ENCODE results near the gene STAC2. TPM values are rescaled to one million over a fixed set of nuclear protein-coding genes. Genes with fewer than 3 reads are reported as not detected.

STAC2 gene
- total RNA-seq, 1 experiment from 2014 or later, result 0.17 TPM

- H2AFZ ChIP-seq, result no peak overlapping the region
- POLR2A ChIA-PET (ENCODE audit: unreplicated experiment), result interaction anchor here (0.6 kb wide), 1 partner anchor 51 kb away, joined by 9 read pairs; no protein-coding TSS in a partner anchor
- BruUV-seq (replicated peaks), result no TSS peak
- DNase-seq, result no peak
- H3K4me3 ChIP-seq, result no peak overlapping the region
- no peaks in the 10 kb centered on the region for H3K9me3 ChIP-seq (ENCODE audit: insufficient read depth, low read depth)
- no peaks in the 10 kb centered on the region for H3K9me2 ChIP-seq (ENCODE audit: insufficient read depth)
- no peak overlapping the region for H3K27ac ChIP-seq
- H3F3A ChIP-seq (ENCODE audit: insufficient read depth, low read depth), result peaks cover 4% of the 10 kb centered on the region; the same call in 1 of the 2 replicates
- no peaks in the 10 kb centered on the region for H3K27me3 ChIP-seq (ENCODE audit: insufficient read depth, low read depth)
- H4K20me1 ChIP-seq (ENCODE audit: insufficient read depth), result no peaks in the 10 kb centered on the region
- H3K4me2 ChIP-seq, result no peak overlapping the region
- intact Hi-C loops (cut with micrococcal nuclease; ENCODE audit: unreplicated experiment), result no loop called here
- H3K79me2 ChIP-seq (ENCODE audit: low read depth), result no peaks in the 10 kb centered on the region
- CTCF ChIA-PET, result no interaction called here
- H3K4me1 ChIP-seq (replicated peaks; ENCODE audit: insufficient read depth), result peaks cover 10% of the 10 kb centered on the region; the same call in 1 of the 2 replicates
- no peaks in the 10 kb centered on the region for H3K36me3 ChIP-seq (ENCODE audit: low read depth)
- TF ChIP-seq CTCF (conservative IDR thresholded peaks at IDR 0.05) (no peak), EZH2 (IDR thresholded peaks at IDR 0.05; ENCODE audit: low read depth) (no peak)
Observed at GRCh38 chr17:39230361-39230760, 4.6 kb upstream of the STAC2 start.

- Histone ChIP-seq H3K4me3 (no peak overlapping the region), H4K20me1 (ENCODE audit: insufficient read depth) (no peaks in the 10 kb centered on the region), H3K4me2 (peak overlapping the region; percentile 54), H3K36me3 (ENCODE audit: low read depth) (no peaks in the 10 kb centered on the region), H3K27ac (no peak overlapping the region), H3K9me3 (ENCODE audit: insufficient read depth, low read depth) (no peaks in the 10 kb centered on the region), H3F3A (ENCODE audit: insufficient read depth, low read depth) (peaks cover 4% of the 10 kb centered on the region; the same call in 1 of the 2 replicates), H3K27me3 (ENCODE audit: insufficient read depth, low read depth) (no peaks in the 10 kb centered on the region), H3K4me1 (replicated peaks; ENCODE audit: insufficient read depth) (peaks cover 10% of the 10 kb centered on the region; the same call in 1 of the 2 replicates), H3K79me2 (ENCODE audit: low read depth) (no peaks in the 10 kb centered on the region), H3K9me2 (ENCODE audit: insufficient read depth) (no peaks in the 10 kb centered on the region), H2AFZ (peak overlapping the region; percentile 61; the same call in 1 of the 2 replicates)
- TF ChIP-seq CTCF (conservative IDR thresholded peaks at IDR 0.05) (no peak), EZH2 (IDR thresholded peaks at IDR 0.05; ENCODE audit: low read depth) (no peak)
- intact Hi-C loops (cut with micrococcal nuclease; ENCODE audit: unreplicated experiment), result no loop called here
- no TSS peak for BruUV-seq (replicated peaks)
- peak; percentile 34 to 60 for DNase-seq
- POLR2A ChIA-PET (ENCODE audit: unreplicated experiment), result no interaction called here
- CTCF ChIA-PET, result no interaction called here
Observed at GRCh38 chr17:39229274-39229913, 3.6 kb upstream of the STAC2 start.

DNA sequence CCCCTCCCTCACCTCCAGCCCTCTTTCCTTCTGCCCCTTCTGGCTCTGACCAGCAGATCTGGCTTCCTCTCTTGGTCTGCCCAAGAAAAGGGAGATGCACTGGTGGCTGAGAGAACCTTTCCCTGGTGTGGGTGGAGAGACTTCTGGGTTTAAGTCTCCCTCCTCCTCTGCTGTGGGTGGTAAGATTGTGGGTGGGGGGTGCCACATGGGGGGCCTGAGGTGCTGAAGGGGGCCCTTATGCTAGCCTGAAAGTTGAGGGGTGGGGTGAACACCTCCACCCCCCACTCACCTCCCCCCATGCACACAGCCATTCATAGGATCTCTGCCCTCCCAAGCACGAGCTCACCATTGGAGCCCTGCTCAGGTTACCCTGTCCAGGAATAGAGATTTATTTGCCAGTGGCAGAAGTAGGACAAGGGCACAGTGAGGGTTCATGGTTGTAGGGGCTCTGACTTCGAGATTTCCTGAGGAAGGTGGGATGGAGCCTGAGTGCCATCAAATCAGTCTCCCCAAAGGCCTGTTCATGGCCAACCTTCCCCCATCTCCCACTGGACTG, 1.7 kb upstream of the STAC2 start:
- no peak overlapping the region for H2AFZ ChIP-seq
- no peaks in the 10 kb centered on the region for H3K9me3 ChIP-seq (ENCODE audit: insufficient read depth, low read depth)
- H3K27me3 ChIP-seq (ENCODE audit: insufficient read depth, low read depth), result no peaks in the 10 kb centered on the region
- H3K27ac ChIP-seq, result no peak overlapping the region
- H3K4me2 ChIP-seq, result no peak overlapping the region
- H3K36me3 ChIP-seq (ENCODE audit: low read depth), result no peaks in the 10 kb centered on the region
- no peaks in the 10 kb centered on the region for H3K79me2 ChIP-seq (ENCODE audit: low read depth)
- POLR2A ChIA-PET (ENCODE audit: unreplicated experiment), result no interaction called here
- H4K20me1 ChIP-seq (ENCODE audit: insufficient read depth), result no peaks in the 10 kb centered on the region
- no peak for TF ChIP-seq EZH2 (IDR thresholded peaks at IDR 0.05; ENCODE audit: low read depth)
- TF ChIP-seq CTCF (conservative IDR thresholded peaks at IDR 0.05), result no peak
- CTCF ChIA-PET, result interaction anchor here (0.7 kb wide), 1 partner anchor 17 kb away, joined by 6 read pairs; no protein-coding TSS in a partner anchor
- BruUV-seq (replicated peaks), result no TSS peak
- H3K4me1 ChIP-seq (replicated peaks; ENCODE audit: insufficient read depth), result peaks cover 10% of the 10 kb centered on the region; the same call in 1 of the 2 replicates
- peaks cover 4% of the 10 kb centered on the region; the same call in 1 of the 2 replicates for H3F3A ChIP-seq (ENCODE audit: insufficient read depth, low read depth)
- H3K4me3 ChIP-seq, result no peak overlapping the region
- intact Hi-C loops (cut with micrococcal nuclease; ENCODE audit: unreplicated experiment), result no loop called here
- no peaks in the 10 kb centered on the region for H3K9me2 ChIP-seq (ENCODE audit: insufficient read depth)
- DNase-seq, result no peak

Data from PC-9 (cell line).